Gastroesophageal sphincter (tissue), 3 donors: ENCODE measurements around the gene REC8.

Experiments
- CTCF ChIP-seq, 4 experiments: fragments of 200-600 bp in 2 of 4; fragments of 450-650 bp in 2 of 4; sonication (generic) in 1 of 4; IDR thresholded peaks; one replicate each; pipeline ENCODE4 v1.5.1; 2017 to 2019; ENCODE audit warnings: antibody characterized with exemption in 4 of 4, mild to moderate bottlenecking in 2 of 4, moderate library complexity in 2 of 4
- POLR2A ChIP-seq, 2 donors: fragments of 450-650 bp; IDR thresholded peaks; one replicate each; pipeline ENCODE4 v1.6.1; 2017; ENCODE audit warnings: antibody characterized with exemption in 2 of 2, mild to moderate bottlenecking in 2 of 2, moderate library complexity in 1 of 2

DNA sequence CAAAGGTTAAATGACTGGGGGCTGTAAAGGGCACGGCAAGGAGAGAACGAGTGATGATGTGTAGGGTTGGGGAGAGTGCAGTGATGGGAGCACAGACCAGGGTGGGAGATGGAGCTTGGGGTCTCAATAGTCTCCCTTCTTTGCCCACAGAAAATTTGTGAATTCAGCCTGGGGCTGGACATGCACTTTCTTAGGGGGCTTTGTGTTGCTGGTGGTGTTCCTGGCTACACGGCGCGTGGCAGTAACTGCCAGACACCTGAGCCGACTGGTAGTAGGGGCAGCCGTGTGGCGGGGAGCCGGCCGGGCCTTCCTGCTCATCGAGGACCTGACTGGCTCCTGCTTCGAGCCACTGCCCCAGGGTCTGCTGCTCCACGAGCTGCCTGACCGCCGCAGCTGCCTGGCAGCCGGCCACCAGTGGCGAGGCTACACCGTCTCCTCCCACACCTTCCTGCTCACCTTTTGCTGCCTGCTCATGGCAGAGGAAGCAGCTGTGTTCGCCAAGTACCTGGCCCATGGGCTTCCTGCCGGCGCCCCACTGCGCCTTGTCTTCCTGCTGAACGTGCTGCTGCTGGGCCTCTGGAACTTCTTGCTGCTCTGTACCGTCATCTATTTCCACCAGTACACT, 39.7 kb upstream of the REC8 start:
- TF ChIP-seq CTCF (IDR thresholded peaks at IDR 0.05) (no peak), POLR2A (IDR thresholded peaks at IDR 0.05) (no peak)
